NCI-H146 (cell line): ENCODE results near the gene IQGAP3.

Experiments
- DNase-seq: peaks from one replicate; lab custom pipeline; 2025; lab: John Stamatoyannopoulos, UW

Gene IQGAP3

DNA sequence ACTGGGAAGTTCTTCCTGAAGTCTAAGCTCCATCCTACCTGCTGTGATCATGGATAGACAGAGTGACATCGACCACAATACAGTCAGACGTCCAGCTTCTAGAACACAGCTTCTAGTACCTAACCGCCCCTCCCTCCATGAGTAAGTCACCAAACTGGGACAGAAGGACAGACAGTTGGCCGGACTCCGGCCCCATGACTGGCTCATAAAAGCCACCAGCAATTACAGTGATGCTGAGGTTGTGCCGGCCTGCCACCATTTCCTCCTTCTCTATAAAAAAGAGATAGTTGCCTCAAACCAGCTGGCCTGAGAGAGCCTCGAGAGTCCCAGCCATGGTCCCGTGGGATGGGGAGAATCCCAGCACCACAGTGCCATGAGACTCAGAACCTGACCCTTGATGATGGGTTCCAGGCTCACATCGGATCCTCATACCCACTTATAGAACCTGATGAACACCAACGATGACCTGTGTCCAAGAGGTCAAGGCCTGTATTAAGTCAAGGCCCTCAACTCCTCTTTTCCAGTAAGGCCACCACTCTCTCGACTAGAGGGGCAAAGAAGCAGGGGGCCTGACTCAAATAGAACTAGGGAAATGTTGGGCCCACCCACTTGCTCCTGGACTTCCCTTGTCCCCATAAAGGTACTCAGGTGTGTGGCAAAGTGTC is 75.2 kb downstream of the IQGAP3 start:
- no peak for DNase-seq

DNA sequence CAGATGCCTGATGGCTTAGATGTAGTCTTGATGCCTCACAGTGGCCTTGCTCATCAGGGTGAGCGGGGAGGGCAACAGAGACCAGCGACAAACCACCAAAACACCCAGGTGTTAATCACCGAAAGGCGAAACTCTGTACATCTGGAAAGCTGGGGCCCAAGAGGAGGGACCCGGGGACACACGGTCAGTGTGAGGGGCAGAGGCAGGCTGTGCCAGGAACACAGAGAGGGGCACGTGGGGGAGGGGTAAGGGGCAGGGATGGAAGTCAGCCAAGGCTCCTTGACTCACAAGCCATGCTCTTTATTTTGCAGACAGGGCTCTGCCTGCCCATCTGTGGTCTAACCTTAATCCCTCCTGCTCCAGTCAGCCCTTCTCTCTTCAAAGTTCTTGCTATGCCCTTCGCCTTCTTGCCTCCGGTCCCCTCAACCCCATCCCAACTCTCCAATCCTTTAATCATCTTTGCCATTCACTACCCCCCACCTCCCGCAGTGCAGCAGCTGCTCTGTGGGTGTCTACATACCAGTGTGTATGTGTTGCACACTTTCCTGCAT is 76.1 kb downstream of the IQGAP3 start:
- DNase-seq = no peak

DNA sequence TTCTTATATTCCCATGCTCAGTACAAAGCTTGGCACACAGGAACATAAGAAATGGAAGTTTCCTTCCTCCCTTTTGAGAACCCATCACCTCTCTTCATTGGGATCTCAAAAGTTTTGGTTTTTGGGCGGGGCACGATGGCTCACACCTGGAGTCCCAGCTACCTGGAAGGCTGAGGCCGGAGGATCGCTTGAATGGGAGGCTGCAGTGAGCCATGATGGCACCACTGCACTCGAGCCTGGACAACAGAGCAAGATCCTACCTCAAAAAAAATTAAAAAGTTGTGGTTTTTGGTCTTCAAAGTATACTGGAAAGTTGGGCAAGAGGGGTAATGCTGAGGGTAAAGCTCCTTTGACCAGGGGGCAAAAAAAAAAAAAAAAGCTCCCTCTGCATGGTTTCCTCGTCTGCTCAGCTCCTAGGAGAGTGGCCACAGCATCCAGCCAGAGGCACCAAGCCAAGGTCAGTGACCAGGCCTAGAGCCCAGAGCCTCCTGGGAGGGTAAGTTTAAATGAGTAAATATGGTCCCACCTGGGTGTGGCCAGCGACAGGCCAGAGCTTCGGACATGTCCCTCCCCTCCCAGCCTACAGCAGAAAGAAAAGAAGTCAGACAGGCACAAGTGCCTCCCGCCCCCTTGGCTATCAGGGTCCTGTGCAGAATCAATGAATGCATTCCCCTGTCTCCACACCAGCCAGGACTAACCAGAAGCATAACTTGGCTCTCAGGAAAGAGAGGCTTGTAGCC is 76.8 kb downstream of the IQGAP3 start:
- no peak for DNase-seq

DNA sequence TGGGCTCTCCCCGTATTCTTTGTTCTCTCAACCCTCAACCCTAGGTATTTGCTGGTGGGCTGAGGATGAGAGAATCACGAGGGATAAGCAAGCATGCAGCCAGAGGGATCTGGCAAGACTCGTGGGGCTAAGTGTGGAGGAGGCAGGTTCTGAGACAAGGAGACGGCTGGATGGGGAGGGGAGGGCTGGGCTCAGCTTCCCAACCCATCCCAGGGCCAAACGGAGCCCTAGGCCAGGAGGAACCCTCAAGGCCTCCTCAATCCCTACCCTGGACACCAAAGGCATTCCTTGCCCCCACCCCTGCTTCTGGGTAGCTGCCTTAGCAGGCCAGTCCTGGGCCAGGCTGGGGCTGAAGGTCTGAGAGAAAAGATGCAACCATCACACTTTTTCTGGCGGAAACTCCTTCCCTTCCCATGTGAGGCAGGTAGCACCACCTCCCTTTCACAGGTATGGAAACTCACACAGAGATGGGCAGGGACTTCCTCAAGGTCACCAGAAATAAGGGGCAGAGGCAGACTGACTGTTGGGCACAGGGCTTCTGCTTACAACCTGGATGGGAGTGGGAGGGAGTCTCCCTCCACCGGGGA is 78.0 kb downstream of the IQGAP3 start:
- DNase-seq = no peak

DNA sequence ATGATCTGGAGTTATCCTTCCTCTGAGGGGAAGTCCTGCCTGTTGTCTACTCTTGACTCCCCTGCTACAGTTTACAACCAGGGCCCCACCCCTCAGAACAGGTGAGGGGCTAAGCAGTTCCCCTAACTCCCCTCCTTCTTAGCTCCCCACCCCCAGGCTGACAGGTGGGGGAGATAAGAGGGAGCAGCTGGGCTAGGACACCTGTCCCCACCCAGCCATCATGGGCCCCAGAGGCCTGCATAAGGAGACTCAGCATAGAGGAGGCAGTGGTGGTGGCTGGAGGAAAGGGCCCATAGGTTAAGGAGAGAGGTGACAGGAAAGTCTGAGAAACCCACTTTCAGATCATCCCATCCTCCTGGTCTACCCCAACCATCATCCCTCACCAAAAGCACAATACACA is 78.6 kb downstream of the IQGAP3 start:
- DNase-seq = no peak

DNA sequence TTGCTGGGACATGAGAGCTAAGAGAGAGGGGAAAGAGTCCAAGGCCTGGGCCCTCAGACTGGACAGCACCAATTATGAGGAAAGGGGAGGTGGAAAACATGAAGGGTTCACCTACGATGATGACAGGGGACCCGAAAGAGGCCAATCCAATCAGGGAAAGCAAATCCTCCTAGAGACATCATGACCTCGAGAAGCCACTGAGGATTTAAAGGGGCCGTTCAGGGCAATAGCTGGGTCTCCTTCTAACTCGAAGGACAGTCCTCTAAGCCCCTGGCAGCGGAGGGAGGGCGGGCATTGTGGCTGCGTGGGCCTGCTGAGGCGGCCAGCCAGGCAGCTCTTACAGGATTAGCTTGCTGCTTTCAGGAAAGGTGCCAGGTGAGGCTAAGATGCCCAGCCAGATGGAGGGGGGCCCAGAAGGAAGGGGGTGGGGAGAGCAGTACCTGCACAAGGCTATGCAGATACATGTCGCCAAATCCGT is 79.2 kb downstream of the IQGAP3 start:
- DNase-seq = no peak

DNA sequence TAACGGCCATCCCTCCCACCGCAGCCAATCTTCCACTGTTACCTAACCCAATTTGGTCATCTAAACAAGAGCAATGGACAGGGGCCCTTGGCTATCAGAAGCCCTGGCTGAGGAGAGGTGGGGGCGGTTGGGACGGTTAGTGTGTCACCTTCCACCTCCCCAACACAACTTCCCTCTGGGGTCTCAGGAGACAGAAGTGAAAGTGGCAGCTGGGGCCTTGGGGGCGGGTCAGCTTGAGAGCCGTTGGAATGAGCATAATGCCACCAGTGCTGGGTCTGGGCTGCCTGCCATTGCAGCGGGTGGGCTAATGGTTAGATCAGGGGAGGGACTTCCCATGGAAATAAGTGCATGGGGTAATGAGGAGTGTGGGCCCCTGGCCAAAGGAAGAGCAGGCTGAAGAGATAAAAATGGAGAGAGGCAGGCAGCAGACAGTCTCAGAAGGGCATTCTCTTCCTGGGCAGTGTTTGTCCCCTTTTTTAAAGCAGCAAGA is 79.7 kb downstream of the IQGAP3 start:
- no peak for DNase-seq

DNA sequence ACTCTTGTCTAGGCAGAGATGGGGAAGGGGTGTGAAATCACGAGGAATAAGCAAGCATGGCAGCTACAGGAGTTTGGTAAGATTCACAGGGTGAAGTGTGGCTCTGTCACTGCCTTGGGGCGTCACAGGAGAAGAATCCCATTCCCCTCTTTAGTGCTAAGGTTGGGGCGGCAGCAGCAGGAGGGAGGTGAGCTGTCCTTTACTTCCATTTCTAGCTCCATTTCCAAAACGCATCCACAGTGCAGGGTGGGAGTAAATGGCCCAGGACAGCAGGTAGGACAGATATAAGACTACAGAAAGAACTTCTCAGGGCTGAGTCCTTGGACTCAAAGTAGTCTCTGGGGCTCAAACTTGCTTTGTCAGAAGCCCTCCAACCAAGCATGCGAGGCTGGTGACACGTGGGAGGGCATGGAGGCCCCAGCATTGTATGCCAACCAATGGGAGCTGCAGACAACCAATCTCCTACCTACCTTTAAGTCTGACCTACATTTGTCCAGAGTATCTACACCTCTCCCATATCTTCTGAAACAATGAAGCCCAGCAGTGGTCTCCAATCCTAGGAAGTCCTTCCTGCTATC is 80.3 kb downstream of the IQGAP3 start:
- no peak for DNase-seq

DNA sequence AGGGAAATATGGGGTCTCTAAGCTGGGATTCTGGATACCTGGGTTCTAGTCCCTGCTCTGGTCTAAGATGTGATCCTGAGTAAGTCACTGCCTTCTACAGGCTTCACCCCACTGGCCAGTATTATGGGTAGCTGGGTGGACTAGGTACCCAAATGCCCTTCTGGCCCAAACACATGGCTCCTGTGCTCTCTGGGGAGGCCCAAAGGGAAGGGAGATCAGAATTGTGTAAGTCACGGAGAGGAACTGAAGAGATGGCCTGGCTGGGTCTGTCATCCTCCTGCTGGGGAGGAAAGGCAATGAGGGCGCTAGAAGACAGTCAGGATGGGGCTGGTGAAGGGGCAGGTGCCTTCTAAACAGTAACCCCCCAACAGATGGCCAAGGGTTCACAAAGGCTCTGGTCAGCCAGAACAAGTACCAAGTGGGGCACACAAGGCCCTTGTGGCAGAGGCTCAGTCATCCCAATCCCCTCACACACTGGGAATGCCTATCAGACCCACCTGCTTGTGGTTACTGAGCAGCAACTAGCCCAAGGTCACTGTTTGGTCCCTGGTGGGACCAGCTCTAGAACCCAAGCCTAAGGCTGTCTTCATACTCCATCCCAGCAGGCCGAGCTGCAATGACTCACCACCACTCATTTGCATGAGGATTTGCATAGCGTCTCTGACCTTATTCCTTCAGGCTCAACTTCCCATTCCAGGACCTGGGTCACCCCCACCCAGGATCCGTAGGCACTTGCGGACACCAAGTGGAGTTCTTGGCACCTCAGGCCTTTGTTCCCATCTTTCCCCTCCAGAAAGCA is 81.0 kb downstream of the IQGAP3 start:
- DNase-seq = no peak

DNA sequence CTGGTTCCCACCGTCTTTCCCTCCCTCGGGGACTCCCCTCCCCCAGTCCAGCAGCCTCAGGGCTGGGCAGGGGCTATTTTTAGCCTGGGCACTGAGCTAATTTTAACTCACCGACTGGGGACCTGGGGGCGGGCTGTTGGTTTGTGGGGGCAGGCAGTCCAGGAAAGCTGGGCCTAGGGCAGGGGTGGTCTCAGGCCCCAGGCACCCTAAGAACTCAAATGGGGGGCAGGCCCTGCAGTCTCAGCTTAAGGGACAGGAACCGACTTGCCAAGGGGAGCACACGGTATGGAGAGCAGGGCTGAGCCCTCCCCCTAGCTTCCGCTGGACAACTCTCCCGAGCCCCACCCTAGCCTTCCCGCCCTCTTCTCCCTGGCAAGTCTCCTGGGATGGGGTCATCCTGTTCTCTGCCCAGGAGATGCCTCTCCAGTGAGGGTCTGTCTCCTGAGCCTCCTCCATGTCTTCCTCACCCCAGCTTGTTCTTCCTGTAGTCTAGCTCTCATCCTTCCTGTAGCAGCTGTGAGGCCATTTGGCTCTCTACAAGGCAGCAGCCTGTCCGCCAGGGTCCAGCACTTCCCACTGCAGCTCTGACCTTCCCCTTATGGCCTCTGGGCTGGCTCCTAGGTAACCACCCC is 81.8 kb downstream of the IQGAP3 start:
- DNase-seq = no peak

DNA sequence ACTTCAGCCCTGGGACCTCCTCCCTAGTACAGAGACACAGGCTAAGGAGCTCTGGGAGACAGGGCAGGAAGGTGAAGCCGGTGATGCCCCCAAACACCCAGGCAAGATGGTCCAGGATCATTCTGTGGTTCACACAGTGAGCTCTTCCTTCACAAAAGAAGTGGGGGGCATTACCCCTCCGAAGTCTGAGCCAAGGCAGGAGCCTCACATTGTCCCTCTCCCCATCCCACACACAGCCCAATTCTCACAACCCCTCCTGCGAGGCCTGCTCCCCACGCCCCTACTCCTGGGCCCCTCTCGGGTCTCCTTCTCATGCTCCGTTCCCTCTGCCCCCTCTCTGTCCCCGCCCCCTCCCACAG is 82.5 kb downstream of the IQGAP3 start:
- DNase-seq = no peak

DNA sequence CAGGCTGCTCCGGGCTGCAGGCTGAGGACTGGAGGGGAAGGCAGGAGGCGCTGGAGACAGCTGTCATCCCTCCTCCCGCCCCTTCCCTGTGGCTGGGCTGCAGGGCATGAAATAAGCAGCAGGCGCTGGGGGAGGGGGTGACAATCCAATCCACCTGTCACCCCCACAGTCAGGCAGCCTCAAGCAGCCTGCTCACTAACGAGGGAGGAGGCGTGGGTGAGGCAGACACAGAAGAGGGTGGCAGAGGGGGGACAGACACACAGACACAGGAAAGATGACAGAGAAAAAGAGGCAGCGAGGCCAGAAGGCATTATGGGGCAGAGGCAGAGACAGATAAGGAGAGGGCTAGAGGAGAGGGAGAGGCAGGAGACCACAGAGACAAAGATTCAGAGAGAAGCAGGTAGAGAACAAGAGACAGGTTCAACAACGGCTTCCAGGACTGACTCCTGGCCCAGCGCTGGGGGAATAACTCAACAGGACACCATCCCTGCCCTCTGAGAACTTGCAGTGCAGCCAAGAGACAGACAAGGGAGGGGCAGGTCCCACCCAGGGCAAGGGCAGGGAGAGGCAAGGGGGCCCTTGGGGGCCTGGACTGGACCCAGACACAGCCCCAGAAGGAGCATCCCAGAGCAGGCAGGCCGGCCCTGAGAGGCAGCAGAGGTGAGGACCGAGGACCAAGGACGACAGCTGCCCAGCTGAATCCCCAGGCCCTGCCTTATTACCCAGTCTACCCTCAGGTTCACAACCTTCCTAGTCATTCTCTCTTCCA is 83.0 kb downstream of the IQGAP3 start:
- DNase-seq = peak; percentile 80

DNA sequence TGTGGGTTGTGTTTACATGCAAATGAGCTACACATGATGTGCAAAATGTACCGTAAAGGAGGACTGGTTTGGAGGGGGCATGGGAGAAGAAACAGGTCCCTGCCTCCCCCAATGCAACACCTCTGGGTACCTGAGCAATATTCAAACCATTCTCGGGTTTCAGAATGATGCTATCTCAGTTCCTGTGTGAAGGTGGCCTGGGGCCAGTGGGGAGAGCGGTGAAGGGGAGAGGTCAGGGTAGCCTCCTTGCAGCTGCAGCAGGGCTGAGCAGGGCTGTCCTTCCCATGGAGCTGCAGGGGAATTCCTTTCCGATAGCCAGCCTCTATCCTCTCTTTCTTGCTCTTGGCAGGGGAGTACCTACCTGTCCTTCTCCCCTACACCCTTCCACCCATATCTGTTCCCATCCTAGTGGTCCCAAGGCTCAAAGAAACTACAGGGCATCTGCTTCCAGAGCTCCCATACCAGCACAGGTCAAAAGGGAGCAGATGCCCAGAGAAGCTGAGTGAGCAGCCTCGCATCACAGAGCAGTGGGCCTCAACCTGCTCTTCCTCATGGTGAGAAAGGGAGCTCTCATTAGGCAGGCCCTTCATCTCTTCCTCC is 83.7 kb downstream of the IQGAP3 start:
- no peak for DNase-seq

DNA sequence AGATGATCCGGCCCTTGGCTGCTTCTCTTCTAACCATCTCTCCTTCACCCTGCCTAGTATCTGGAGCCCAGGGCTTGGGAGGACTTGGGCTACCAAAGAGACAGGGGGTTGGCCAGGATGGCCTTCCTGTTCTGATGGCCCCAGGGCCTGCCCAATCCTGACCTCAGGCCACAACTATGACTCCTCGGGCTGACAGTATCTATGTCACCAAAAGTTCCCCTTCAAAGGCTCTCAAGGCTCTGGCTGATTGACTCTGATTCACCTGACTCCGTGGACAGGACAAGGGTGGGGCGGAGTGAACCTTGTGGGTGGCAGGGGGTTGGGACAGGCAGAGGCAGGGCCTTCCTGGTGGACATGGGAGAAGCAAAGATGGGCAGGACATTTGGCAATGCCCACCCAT is 84.5 kb downstream of the IQGAP3 start:
- no peak for DNase-seq

DNA sequence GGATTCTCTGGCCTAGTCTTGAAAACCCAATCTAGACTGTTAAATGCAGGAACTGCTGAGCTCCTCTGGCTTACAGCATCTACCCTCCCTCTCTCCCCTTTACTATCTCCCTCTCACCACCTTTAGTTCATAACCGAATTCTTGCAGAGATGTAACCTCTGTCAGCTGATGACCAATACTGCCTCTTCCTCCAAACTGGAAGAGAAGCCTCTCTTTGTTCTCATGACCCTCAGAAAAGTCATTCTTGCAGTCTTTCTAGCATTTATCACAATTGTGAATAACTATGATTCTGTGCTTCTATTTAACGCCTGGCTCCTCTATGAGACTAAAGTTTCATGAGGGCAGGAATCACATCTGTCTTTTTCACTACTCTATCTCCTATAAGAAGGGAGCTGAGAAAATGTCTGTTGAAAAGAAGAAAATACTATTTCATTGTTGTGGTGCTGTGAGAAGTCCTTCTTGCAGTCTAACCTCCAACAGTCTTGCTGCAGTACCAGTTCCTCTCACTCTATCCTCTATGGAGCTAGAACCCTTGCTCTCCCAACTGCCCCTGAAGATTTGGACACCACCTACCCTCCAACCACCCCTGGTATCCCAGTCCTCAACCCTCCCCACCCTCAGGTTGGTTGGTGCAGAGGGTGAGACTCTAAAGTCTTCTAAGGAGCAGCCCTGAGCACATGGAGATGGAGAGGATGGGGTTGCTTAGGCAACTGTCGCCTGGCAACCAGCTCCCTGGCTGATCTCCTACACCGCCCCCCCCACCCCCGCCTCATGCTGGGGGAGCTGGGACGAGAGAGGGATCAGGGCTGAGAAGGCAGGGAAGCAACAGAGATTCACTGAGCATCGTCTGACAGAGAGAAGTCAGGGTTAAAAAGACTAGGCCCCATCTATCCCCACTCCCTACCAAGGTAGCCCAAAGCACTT is 85.7 kb downstream of the IQGAP3 start:
- DNase-seq = no peak

DNA sequence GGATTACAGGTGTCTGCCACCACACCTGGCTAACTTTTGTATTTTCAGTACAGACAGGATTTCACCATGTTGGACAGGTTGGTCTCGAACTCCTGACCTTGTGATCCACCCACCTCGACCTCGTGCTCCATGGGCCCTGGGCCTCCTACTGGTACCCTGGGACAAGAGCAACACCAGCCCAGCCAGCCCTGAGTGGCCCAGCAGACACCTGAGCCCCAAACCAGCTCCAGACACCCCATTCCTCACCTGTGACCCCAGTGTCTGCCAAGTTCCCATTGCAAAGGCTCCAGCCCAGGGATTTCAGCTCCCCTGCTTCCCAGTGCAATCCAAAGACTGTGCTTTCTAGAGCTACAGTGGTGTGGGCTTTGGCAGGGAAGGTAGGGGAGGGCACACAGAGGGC is 86.4 kb downstream of the IQGAP3 start:
- no peak for DNase-seq

DNA sequence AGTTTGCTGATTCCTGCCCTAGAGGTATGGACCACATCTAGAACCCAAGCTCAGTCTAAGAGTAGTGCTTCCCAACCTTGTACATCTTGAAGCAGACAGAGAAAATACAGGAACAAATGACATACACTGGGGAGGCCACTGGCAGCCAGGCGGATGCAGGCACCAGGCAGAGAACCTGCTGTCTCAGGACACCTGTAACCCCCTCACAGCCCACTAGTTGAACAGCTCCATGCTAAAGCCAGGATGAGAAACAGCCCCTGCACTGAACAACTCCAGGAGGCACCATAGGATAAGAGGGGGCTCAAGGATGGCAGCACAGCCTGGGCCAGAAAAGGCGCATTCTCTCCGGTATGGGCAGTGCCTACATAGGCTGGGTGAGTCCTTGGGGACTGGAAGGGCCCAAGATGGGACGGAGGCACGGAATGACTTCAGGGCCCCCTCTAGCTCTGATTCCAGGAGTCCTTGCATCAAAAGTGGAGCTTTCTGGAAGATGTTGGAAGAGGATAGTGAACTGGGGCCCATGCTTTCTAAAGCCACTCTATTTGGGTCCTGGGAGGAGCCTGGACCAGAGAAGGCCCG is 87.8 kb downstream of the IQGAP3 start:
- DNase-seq = no peak

DNA sequence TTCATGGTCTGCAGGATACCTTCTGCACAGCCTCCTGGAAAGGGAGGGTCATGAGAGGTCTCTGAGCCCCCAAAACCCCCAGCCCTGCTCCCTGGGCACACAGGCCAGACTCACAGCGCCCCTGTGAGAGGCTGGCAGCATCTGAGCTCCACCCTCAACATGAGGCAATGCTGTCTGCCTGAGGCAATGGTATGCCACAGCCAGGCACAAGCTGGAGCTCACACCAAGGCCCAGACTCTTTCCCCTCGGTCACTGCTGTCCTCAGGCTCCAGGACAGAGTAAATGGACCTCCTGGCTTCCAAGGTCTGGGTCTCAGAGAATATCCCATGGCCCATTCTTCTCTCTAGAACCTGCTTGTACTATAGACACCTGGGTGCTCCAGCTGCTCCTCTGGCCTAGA is 89.0 kb downstream of the IQGAP3 start:
- no peak for DNase-seq

DNA sequence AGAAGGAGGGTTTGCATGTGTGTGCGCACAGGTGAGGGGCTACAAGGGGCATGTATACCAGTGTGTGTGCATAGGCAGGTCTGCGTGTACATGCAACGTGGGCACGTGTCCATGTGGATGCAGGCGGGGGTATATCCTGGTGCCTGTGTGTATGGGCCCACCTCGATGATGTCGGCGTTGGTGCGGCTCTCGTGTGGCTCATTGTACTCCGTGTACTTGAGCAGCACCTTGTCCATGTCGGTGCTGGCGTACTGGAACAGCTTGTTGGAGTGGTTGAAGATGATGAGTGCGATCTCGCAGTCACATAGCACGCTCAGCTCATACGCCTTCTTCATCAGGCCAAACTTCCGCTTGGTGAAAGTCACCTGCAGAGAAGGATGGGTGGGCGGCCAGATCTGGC is 90.1 kb downstream of the IQGAP3 start:
- DNase-seq = no peak
